GM18511 (cell line): ENCODE data around the gene PSPH.
"Not testable (repeated sequence)": the region's sequence is repeated elsewhere in the genome, so short reads cannot be mapped to it uniquely, and the experiment has no call there.

Experiments
- ATAC-seq: cut with Tn5 transposase; IDR thresholded peaks from one replicate; pipeline ENCODE4 v1.9.1; 2021; ENCODE audit warnings: mild to moderate bottlenecking, moderate library complexity; ENCODE audit not compliant: unreplicated experiment

PSPH gene

GRCh38 chr7:56063500-56063881 is 12.2 kb upstream of the PSPH start:
- no peak for ATAC-seq

- no peak for ATAC-seq
These were observed 11.1 kb upstream of the PSPH start for GRCh38 chr7:56062382-56062781.

GRCh38 chr7:56053993-56054392 is 2.7 kb upstream of the PSPH start:
- ATAC-seq: no peak

- no peak for ATAC-seq
These were observed 2.1 kb upstream of the PSPH start for GRCh38 chr7:56053379-56053778.

- no peak for ATAC-seq
These were observed 248 bp downstream of the PSPH start for GRCh38 chr7:56051053-56051338.

GRCh38 chr7:56048763-56049162 is 2.5 kb downstream of the PSPH start:
- not testable (repeated sequence) for ATAC-seq

GRCh38 chr7:56048245-56048644 is 3.0 kb downstream of the PSPH start:
- no peak for ATAC-seq

GRCh38 chr7:56047446-56048116 is 3.7 kb downstream of the PSPH start:
- ATAC-seq: not testable (repeated sequence)

GRCh38 chr7:56046721-56047445 is 4.4 kb downstream of the PSPH start:
- ATAC-seq: no peak

- not testable (repeated sequence) for ATAC-seq
These were observed 5.5 kb downstream of the PSPH start for GRCh38 chr7:56045758-56046157.

GRCh38 chr7:56040730-56041129 is 10.5 kb downstream of the PSPH start:
- ATAC-seq: no peak

GRCh38 chr7:56033671-56034432 is 17.4 kb downstream of the PSPH start:
- ATAC-seq: peak; percentile 98

- not testable (repeated sequence) for ATAC-seq
These were observed 18.7 kb downstream of the PSPH start for GRCh38 chr7:56032578-56032977.

GRCh38 chr7:56031556-56031955 is 19.7 kb downstream of the PSPH start:
- ATAC-seq: not testable (repeated sequence)

- no peak for ATAC-seq
These were observed 20.9 kb downstream of the PSPH start for GRCh38 chr7:56030340-56030739.

- ATAC-seq: no peak
These were observed 22.2 kb downstream of the PSPH start for GRCh38 chr7:56028942-56029630.

- ATAC-seq: no peak
These were observed 24.7 kb downstream of the PSPH start for GRCh38 chr7:56026538-56026937.

- no peak for ATAC-seq
These were observed 27.7 kb downstream of the PSPH start for GRCh38 chr7:56023500-56023899.

- no peak for ATAC-seq
These were observed 31.7 kb downstream of the PSPH start for GRCh38 chr7:56019501-56019900.

GRCh38 chr7:56017015-56017414 is 34.2 kb downstream of the PSPH start:
- not testable (repeated sequence) for ATAC-seq

GRCh38 chr7:56009695-56010094 is 41.5 kb downstream of the PSPH start:
- ATAC-seq: no peak
